Measurements from ENCODE around the gene CMBL. TPM values are rescaled to one million over a fixed set of nuclear protein-coding genes. Genes with fewer than 3 reads are reported as not detected.

CMBL gene
- total and polyA plus RNA-seq, 3 donors from 2014 or later: 4.3 to 16.1 (median 7.2) TPM

DNA sequence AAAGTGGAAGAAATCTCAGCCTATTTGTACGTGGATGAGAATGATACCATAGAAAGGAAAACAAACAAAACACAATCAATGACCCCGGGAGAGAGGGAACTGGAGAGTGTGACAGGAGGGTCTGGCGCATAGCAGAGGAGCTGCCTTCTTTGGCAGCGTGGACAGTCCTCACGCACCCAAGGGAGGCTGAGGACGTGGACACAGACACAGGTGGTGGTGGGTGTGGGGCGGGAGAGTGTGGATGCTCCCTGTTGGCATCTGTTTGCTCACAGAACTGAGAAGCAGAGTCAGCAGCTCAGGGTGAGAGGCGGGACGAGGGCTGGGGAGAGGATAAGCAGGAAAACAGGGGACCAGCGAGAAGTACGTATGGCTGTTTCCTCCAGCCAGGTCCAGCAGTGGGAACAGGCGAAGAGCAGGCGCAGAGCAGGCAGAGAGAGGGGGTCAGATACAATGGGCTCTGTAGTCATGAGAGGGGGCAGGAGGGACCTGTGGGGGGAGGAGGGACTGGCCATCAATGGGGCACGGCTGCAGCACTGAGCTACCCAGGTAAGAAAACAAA lies 10.0 kb downstream of the CMBL start:
- no peak for TF ChIP-seq POLR2A (IDR thresholded peaks at IDR 0.05)
- TF ChIP-seq, protein P1, sequence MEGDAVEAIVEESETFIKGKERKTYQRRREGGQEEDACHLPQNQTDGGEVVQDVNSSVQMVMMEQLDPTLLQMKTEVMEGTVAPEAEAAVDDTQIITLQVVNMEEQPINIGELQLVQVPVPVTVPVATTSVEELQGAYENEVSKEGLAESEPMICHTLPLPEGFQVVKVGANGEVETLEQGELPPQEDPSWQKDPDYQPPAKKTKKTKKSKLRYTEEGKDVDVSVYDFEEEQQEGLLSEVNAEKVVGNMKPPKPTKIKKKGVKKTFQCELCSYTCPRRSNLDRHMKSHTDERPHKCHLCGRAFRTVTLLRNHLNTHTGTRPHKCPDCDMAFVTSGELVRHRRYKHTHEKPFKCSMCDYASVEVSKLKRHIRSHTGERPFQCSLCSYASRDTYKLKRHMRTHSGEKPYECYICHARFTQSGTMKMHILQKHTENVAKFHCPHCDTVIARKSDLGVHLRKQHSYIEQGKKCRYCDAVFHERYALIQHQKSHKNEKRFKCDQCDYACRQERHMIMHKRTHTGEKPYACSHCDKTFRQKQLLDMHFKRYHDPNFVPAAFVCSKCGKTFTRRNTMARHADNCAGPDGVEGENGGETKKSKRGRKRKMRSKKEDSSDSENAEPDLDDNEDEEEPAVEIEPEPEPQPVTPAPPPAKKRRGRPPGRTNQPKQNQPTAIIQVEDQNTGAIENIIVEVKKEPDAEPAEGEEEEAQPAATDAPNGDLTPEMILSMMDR (IDR thresholded peaks at IDR 0.05): no peak
- Histone ChIP-seq H3K4me3 (no peak overlapping the region), H3K27me3 (no peaks in the 10 kb centered on the region), H3K36me3 (ENCODE audit: low read depth, missing control alignments) (no peaks in the 10 kb centered on the region), H3K27ac (no peak overlapping the region), H3K4me1 (no peaks in the 10 kb centered on the region), H3K9me3 (no peaks in the 10 kb centered on the region)
- no peak for DNase-seq
- intact Hi-C loops (cut with DNase I; ENCODE audit: low total_unique reads): no loop called here
- 88% methylated on average over 14 of the region's 14 CpGs for WGBS, 2 donors

DNA sequence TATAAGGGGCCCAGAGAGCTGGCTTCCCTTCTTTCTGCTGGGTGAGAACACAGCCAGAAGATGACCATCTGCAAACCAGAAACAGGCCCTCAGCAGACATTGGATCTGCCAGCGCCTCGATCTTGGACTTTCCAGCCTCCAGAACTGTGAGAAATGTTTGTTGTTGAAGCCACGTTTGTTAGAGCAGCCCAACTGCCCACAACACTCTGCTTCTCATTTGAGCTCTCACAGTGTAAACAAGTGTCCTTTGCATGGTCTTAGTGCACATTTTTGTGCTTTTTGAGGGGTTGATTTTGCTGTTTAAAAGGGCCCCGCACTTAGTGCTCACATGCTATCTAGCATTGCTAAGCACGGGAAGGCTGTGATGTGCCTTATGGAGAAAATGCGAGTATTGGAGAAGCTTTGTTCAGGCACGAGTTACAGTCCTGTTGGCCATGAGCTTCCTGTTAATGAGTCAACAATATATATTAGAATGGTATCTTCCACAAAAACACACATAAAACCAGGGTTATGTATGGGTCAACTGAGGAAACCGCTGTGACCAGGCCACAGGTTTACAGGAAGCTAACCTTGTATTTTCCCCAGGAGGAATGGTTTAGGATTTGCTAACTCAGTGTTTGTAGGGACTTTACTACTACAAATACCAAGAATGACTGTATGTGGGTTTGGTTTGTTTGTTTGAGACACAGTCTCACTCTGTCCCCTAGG lies 11.9 kb downstream of the CMBL start:
- WGBS, 2 donors: 76 to 83% methylated on average over 7 to 8 of the region's 8 CpGs
- intact Hi-C loops (cut with DNase I; ENCODE audit: low total_unique reads): no loop called here
- H3K9me3 ChIP-seq: no peaks in the 10 kb centered on the region

DNA sequence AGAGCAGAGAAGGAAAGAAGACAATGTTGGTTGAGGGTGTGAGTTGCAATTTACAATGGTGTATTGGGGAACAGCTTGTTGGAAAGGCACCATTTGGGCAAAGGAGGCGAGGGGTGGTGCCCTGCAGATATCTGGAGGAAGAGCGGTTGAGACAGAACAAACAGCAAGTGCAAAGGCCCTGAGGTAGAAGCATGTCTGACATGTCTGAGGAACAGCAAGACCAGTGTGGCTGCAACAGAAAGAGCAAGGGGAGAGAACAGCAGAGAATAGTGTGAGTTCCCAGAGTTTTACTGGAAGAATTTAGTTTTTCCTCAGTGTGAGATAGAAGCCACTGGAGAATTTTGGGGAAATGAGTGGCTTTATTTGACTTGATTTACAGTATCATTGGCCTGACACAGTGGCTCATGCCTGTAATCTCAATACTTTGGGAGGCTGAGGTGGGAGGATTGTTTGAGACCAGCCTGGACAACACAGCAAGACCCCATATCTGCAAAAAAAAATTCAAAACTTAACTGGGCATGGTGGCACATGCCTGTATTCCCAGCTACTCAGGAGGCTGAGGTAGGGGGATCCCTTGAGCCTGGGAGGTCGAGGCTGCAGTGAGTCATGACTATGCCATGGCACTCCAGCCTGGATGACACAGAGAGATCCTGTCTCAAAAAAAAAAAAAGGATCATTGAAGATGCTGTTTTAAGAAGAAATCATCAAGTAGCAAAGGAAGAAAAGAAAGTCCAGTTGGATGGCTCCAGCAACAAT lies 13.6 kb downstream of the CMBL start:
- 86 to 96% methylated on average over 3 of the region's 3 CpGs for WGBS, 2 donors
- Histone ChIP-seq H3K9me3 (no peaks in the 10 kb centered on the region), H3K36me3 (ENCODE audit: low read depth, missing control alignments) (no peaks in the 10 kb centered on the region), H3K27ac (no peak overlapping the region), H3K4me1 (no peaks in the 10 kb centered on the region), H3K4me3 (no peak overlapping the region), H3K27me3 (no peaks in the 10 kb centered on the region)
- TF ChIP-seq POLR2A (IDR thresholded peaks at IDR 0.05): no peak
- TF ChIP-seq, protein P1 (IDR thresholded peaks at IDR 0.05): no peak
- DNase-seq: no peak
- intact Hi-C loops (cut with DNase I; ENCODE audit: low total_unique reads): no loop called here

More for the DNA sequence above, 11.9 kb downstream of the CMBL start:
- no peaks in the 10 kb centered on the region for H3K36me3 ChIP-seq (ENCODE audit: low read depth, missing control alignments)
- no peak overlapping the region for H3K27ac ChIP-seq
- H3K27me3 ChIP-seq: no peaks in the 10 kb centered on the region
- H3K4me3 ChIP-seq: no peak overlapping the region
- TF ChIP-seq POLR2A (IDR thresholded peaks at IDR 0.05): no peak
- TF ChIP-seq, protein P1 (IDR thresholded peaks at IDR 0.05): no peak
- no peak for DNase-seq
- no peaks in the 10 kb centered on the region for H3K4me1 ChIP-seq

DNA sequence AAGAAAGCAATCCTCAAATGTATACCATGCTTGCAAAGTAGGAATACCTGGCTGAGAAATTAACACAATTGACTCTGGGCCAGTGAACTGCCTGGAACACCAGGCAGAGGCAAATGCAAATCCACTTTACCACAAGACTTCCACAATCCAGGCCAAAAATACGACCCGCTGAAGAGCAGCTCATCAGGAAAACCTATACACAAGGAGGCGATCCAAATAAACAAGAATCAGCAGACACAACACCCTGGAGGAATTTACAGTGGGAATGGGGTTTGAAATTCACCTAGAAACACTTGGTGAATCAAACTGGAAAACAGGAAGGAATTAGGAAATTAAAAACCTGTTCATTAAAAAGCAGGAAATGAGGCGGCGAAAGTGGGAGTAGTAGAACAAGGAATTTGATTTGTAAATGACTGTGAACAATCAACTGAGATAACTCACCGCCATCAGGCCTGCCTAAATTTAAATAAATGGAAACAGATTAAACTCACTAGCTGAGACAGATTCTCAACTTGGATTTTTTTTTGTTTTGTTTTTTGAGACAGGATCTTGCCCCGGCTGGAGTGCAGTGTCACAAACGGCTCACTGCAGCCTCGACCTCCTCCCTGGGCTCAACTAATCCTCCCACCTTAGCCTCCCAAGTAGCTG lies 15.9 kb downstream of the CMBL start:
- TF ChIP-seq, protein P1 (IDR thresholded peaks at IDR 0.05): no peak
- no peak for TF ChIP-seq POLR2A (IDR thresholded peaks at IDR 0.05)
- Histone ChIP-seq H3K4me1 (no peaks in the 10 kb centered on the region), H3K27ac (no peak overlapping the region), H3K9me3 (no peaks in the 10 kb centered on the region), H3K36me3 (ENCODE audit: low read depth, missing control alignments) (no peaks in the 10 kb centered on the region), H3K27me3 (no peaks in the 10 kb centered on the region), H3K4me3 (no peak overlapping the region)
- intact Hi-C loops (cut with DNase I; ENCODE audit: low total_unique reads): no loop called here
- WGBS, 2 donors: 72 to 83% methylated on average over 9 of the region's 9 CpGs
- no peak for DNase-seq
